DMS153 treated with DMSO at 0.1 percent for 48 hours (cell line): Measurements from ENCODE around the gene GPAM.
"Not testable (repeated sequence)": the region's sequence is repeated elsewhere in the genome, so short reads cannot be mapped to it uniquely, and the experiment has no call there.

Experiments used
- DNase-seq: peaks from one replicate; lab custom pipeline; 2025; ENCODE audit not compliant: unreplicated experiment; lab: John Stamatoyannopoulos, UW

Gene GPAM

DNA sequence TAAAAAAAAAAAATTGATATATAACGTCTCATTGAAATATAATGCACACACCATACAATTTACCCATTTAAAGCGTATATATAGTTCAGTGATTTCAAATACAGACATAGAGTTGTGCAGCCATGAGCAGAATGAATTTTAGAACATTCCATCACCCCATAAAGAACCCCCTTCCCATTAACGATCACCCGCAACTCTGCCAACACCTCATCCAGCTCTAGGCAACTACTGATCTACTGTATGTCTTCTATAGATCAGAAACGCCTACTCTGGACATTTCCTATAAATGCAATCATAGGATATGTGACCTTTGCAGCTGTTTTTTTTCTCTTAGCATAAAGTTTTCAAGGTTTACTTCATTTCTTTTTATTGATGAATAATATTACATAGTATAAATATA lies 33.4 kb upstream of the GPAM start:
- DNase-seq, result no peak

GRCh38 chr10:112216151-112216550 lies 32.6 kb upstream of the GPAM start:
- no peak for DNase-seq

GRCh38 chr10:112215342-112215774 lies 31.8 kb upstream of the GPAM start:
- DNase-seq, result no peak

DNA sequence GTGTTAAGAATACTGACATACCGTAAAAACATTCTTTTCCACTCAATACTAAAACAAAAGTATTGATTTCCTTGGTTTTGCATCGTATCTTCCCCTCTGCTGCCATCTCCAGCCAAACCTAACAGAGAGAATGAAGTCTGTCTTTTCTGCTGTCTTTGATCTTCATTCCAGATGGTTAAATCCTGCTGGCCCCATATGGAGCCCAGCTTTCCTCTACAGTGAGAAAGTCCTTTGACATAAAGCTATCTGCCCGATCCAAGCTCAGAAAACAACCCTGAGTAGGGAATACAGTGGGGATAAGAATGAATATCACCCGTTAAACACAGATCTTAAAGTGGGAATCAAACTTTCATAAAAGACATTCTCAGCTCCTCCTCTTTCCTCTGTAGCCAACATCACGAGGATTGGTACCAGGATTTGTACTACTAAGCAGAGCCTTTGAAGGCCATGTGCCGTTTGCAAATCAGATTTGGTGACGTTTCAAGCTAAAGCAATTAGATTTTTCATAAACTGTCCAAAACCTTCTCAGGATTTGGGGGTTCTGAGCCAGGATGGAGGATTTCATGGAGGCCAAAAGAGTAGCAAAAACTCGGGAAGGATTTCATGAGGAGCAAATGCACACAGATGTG lies 30.8 kb upstream of the GPAM start:
- DNase-seq, result no peak

DNA sequence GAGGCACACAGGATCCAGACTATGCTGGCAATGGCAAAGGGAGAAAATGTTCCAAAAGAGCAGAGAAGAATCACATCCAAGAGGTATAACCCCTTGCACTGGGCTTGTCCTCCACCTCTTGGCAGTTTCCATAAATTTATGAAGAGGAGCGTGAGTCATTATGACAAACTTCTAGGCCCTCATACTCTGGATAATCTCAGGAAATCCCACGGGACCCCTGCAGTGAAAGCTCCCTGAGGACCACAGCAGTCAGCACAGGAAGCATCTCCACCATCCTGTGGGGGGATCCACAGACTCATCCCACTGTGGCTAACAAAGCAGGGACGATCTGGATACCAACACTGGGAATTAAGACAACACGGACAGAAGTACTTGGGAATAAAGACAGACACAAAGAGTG lies 30.3 kb upstream of the GPAM start:
- DNase-seq, result no peak

DNA sequence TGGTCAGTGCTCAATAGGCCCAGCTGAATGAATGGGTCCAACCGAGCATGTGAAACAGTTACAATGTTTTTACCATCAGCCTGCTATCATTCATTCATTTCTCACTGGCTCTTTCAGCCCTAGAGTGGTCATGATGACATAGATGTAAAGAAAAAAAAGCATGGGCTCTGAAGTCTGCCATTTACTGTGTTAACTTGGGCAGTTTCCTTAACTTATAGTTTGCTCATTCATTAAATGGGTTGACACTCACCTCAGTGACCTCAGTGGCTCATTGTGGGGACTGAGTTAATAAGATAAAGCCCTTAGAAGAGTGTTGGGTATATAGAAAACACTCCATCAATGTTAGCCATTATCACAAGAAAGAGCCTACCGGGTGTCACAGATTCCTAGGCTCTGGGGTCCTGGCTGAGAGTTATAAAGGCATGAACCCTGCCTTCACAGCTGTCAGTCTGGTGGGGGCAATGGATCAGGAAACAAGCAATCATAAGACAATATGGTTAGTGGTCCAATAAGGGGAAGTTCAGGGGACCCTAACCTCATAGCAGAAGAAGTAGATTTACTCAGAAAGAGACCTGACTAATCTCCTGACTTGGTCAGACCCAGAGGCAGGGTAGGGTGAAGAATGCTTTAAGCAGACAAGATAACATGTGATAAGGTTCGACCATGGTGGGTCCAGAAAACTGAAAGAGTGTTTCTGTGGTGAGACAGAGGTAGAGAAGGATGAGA lies 29.7 kb upstream of the GPAM start:
- DNase-seq, result no peak

DNA sequence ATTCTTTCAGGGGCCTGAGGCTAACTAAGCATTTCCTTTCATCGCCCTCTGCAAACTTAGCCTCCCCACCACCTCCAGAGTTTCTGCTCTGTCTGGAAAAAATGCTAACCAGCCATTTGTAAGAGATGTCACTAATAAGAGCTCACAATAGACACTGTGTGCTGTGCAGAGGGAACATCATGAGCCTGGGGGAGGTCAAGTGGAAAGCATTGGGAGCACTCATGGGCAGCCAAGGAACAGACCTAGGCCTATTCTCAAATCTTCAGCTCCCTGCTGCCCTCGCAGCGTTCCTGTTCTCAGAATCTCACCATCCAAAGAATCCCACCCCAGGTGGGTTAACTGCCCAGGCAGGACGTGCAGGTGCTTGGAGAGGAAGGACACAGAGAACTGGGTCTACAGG lies 27.1 kb upstream of the GPAM start:
- DNase-seq, result no peak

GRCh38 chr10:112209684-112210131 lies 26.1 kb upstream of the GPAM start:
- DNase-seq, result no peak

- DNase-seq, result no peak
Measured at GRCh38 chr10:112208997-112209396, 25.4 kb upstream of the GPAM start.

DNA sequence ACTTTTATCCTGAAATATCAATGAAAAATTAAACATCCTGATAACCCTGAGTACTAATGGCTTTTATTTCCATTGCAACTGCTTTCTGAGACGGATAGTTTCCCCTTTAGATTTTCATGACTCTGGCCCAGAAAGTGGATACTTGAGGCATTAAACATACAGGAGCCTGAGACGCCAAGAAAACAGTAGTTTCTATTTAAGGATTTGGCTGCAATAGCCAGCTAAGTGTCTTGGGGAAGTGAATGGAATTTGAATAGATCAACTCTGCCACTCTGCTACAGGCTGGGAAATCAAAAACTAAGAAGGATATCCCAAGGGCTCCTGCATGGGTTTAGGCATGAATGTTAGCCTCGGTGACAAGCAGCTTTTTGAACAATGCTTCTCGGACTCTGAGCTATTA lies 24.7 kb upstream of the GPAM start:
- no peak for DNase-seq

- DNase-seq, result no peak
Measured at GRCh38 chr10:112203328-112204076, 19.9 kb upstream of the GPAM start.

GRCh38 chr10:112202561-112203241 lies 19.1 kb upstream of the GPAM start:
- DNase-seq, result no peak

- no peak for DNase-seq
Measured at GRCh38 chr10:112202076-112202475, 18.5 kb upstream of the GPAM start.

DNA sequence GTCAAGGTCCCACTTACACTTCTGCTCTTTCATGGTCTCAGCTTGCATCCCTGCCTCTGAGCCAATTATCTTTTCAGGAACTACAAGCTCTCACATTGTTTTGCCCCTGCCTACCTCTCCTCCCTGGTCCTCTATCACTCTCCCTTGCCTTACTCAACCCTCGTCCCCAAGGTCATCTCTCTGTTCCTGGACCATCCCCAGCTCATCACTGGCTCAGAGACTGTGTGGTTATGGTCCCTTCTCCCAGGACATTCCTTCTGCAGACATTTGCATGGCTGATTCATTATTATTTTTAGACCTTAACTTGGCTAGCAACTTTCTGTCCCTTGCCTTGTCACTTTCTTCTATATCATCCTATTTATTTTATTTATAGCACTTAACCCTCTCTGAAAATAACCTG lies 17.8 kb upstream of the GPAM start:
- DNase-seq, result no peak

DNA sequence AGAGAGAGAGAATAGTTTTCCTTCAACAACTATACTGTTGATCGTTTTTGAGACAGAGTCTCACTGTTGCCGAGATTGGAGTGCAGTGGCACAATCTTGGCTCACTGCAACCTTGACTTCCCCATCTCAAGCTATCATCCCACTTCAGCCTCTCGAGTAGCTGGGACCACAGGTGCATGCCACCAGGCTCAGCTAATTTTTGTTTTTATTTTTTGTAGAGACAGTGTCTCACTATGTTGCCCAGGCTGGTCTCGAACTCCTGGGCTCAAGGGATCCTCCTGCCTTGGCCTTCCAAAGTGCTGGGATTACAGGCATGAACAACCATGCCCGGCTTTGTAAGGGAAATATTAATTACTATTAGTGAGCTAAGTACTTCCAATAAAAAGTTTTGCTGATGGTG lies 16.7 kb upstream of the GPAM start:
- not testable (repeated sequence) for DNase-seq

- DNase-seq, result not testable (repeated sequence)
Measured at GRCh38 chr10:112197662-112198061, 14.1 kb upstream of the GPAM start.

- no peak for DNase-seq
Measured at GRCh38 chr10:112195224-112195623, 11.7 kb upstream of the GPAM start.

DNA sequence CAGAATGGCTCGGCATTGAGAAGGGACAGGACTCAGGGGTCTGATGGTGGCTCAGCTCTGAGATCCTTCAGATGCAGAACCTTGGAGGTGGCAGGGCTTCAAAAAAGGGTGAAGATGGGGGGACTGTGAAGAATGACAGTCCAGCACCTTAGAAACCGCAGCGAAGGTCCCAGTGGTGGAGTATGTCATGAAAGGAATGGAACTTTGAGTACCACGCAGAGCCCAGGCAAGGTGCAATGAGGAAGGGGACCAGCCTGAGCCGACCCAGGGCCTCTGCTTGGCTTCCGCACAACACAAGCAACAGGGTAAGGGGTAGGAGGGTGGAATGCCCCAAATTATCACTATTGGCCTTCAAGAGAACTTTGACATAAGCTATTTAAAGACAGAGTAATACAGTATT lies 8.2 kb upstream of the GPAM start:
- DNase-seq, result no peak

DNA sequence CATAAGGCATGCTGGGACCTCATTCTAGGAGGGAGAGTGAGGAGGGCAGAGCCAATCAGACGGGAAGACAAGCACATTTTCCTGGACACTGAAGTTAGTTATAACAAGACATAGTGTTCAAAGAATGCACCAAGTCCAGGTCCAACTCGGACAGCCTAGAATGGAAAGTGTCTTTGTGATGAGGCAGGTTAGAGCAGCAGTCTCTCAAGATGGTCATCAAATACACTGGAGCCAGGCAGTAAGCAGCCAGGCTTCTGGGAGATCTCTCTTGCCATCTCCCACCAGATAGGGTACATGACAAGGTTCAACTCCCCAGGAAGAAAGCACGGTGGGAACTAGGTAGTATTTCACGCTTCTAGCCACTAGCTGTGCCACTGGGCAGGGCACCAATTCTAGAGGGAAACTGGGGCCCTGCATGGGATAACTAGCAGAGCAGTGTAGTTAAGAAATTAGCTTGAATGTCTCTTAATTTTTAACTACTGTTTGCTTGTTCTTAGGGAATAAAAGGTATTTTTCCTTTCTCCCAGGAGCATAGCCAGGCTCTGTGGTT lies 7.6 kb upstream of the GPAM start:
- no peak for DNase-seq

DNA sequence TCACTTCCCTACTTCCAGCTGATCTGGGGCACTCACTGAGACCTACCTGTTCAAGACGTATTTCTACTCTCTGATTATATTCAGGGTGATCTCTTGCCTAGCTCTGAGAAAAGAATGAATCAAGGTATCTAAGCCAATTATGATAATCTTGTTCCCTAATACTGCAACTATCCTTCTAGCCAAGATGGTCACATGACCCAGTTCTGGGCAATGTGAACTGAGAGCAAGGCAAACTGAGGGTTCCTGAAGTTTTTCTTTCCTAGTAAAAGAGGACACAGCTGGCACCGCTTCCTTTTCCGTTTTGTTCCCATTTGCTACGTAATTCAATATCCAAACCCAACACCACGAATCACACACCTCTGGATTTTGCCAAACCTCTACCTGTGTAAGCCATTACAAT lies 5.9 kb upstream of the GPAM start:
- DNase-seq, result no peak

- DNase-seq, result no peak
Measured at GRCh38 chr10:112187527-112187926, 4.0 kb upstream of the GPAM start.
